OCI-LY7 (cell line): ENCODE results near the gene ZBTB9. TPM values are rescaled to one million over a fixed set of nuclear protein-coding genes. Genes with fewer than 3 reads are reported as not detected.

ENCODE experiments used
- BruUV-seq: library from RNA; stranded (reverse); fragments of 400-500 nt; replicated peaks from 2 replicates; lab custom pipeline; 2021; lab: Mats Ljungman, UMichigan
- CTCF ChIA-PET: fragments of 300-600 bp; sonication (Branson Sonifier 250); formaldehyde crosslinking; loops from one replicate; lab custom pipeline; 2022; ENCODE audit warnings: antibody characterized with exemption; ENCODE audit not compliant: unreplicated experiment; lab: Charles Lee
- POLR2A ChIA-PET: fragments of 300-600 bp; sonication (Branson Sonifier 250); formaldehyde crosslinking; loops from one replicate; lab custom pipeline; 2022; ENCODE audit warnings: antibody characterized with exemption; lab: Charles Lee
- DNase-seq: peaks from one replicate; pipeline ENCODE4 v3.0.0-alpha.2; 2015; ENCODE audit warnings: low spot score
- H2AFZ ChIP-seq: fragments of 200-600 bp; sonication (generic), shearing (Covaris generic); 2 replicates; pipeline ENCODE4 v1.6.1; 2014; ENCODE audit warnings: mild to moderate bottlenecking, antibody characterized with exemption, low read length, moderate library complexity
- H3K27ac ChIP-seq: fragments of 200-600 bp; sonication (generic); 2 replicates; pipeline ENCODE4 v1.5.1; 2014; ENCODE audit warnings: mixed run types, low read depth, mild to moderate bottlenecking, moderate library complexity, low read length, inconsistent platforms; ENCODE audit not compliant: poor library complexity, severe bottlenecking
- H3K36me3 ChIP-seq: fragments of 200-600 bp; sonication (generic); 2 replicates; pipeline ENCODE4 v1.6.1; 2014; ENCODE audit warnings: mild to moderate bottlenecking, antibody characterized with exemption, low read length, moderate library complexity, mixed read lengths; ENCODE audit not compliant: insufficient read depth
- H3K4me1 ChIP-seq: fragments of 200-600 bp; sonication (generic); 2 replicates; pipeline ENCODE4 v1.5.1; 2014; ENCODE audit warnings: mild to moderate bottlenecking, low read length; ENCODE audit not compliant: insufficient read depth, poor library complexity, severe bottlenecking
- H3K4me2 ChIP-seq: fragments of 200-600 bp; sonication (generic); 2 replicates; pipeline ENCODE4 v1.6.1; 2014; ENCODE audit warnings: mild to moderate bottlenecking, low read length
- H3K4me3 ChIP-seq: fragments of 200-600 bp; sonication (generic); 2 replicates; pipeline ENCODE4 v1.5.1; 2014; ENCODE audit warnings: mild to moderate bottlenecking, low read depth, low read length; ENCODE audit not compliant: poor library complexity, severe bottlenecking
- H3K79me2 ChIP-seq: fragments of 200-600 bp; sonication (generic); 2 replicates; pipeline ENCODE4 v1.6.1; 2016; ENCODE audit warnings: low read depth, mild to moderate bottlenecking, low read length, moderate library complexity, mixed read lengths; ENCODE audit not compliant: insufficient read depth
- H3K9me2 ChIP-seq: fragments of 200-600 bp; sonication (generic); 2 replicates; pipeline ENCODE4 v1.6.1; 2016; ENCODE audit warnings: mild to moderate bottlenecking, low read length, mixed read lengths; ENCODE audit not compliant: insufficient read depth
- H3K9me3 ChIP-seq: fragments of 200-600 bp; sonication (generic); 2 replicates; pipeline ENCODE4 v1.6.1; 2014; ENCODE audit warnings: mild to moderate bottlenecking, mixed run types, low read length, mixed read lengths
- H4K20me1 ChIP-seq: fragments of 200-600 bp; sonication (generic); 2 replicates; pipeline ENCODE4 v1.6.1; 2014; ENCODE audit warnings: mild to moderate bottlenecking, antibody characterized with exemption, low read length, moderate library complexity, mixed read lengths; ENCODE audit not compliant: insufficient read depth
- EZH2phosphoT487 ChIP-seq: fragments of 200-600 bp; sonication (generic); IDR thresholded peaks from 2 replicates; pipeline ENCODE4 v1.6.1; 2018; ENCODE audit warnings: low read depth, borderline replicate concordance, mild to moderate bottlenecking, mixed run types, antibody characterized with exemption, low read length, moderate library complexity, mixed read lengths
- intact Hi-C: fragments of 100-400 bp; cut with micrococcal nuclease; formaldehyde crosslinking; loops from one replicate; pipeline ENCODE4 v1.10.0; 2022; ENCODE audit not compliant: unreplicated experiment
- total RNA-seq, 2 experiments: library from RNA; depleted of rRNA in 1 of 2; stranded (reverse); fragments of >200 nt in 1 of 2; shearing (Covaris generic) in 1 of 2; gene quantifications; 2 replicates each; pipeline ENCODE4 v1.2.3, GENCODE V29; 2014 to 2022
- TF ChIP-seq, protein P1 (sequence below): fragments of 200-600 bp; sonication (generic); conservative IDR thresholded peaks from 2 replicates; pipeline ENCODE4 v1.5.1; 2014; ENCODE audit warnings: mild to moderate bottlenecking, antibody characterized with exemption, low read length, moderate library complexity, mixed read lengths

The ZBTB9 gene
- total RNA-seq, 2 experiments from 2014 or later: 6.8 to 7.7 TPM

DNA sequence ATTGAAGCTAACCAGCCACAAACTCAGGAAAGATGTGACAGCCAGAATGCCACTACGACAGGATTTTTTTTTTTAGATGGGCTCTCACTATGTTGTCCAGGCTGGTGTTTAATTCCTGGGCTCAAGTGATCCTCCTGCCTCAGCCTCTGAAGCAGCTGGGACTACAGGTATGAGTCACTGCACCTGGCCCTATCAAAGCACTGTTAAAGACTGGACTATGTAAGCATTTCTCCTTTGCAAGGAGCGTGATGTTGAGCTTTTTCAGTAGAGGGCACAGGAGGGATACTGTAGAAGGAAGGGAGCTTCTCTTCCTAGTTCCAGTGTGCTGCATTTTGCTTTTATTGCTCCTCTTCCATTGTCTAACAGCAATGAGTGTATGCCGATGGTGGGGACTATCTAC, 35.8 kb downstream of the ZBTB9 start:
- Histone ChIP-seq H3K36me3 (no peaks in the 10 kb centered on the region), H3K4me3 (no peak overlapping the region), H4K20me1 (no peaks in the 10 kb centered on the region), H3K79me2 (no peaks in the 10 kb centered on the region), H3K27ac (no peak overlapping the region), H3K9me3 (no peaks in the 10 kb centered on the region), H3K4me1 (no peaks in the 10 kb centered on the region), H3K4me2 (no peak overlapping the region), H3K9me2 (no peaks in the 10 kb centered on the region), H2AFZ (no peak overlapping the region)
- CTCF ChIA-PET: no interaction called here
- POLR2A ChIA-PET: interaction anchor here (0.5 kb wide), 1 partner anchor 793 kb away, joined by 5 read pairs; no protein-coding TSS in a partner anchor
- no peak for TF ChIP-seq EZH2phosphoT487
- TF ChIP-seq, protein P1, sequence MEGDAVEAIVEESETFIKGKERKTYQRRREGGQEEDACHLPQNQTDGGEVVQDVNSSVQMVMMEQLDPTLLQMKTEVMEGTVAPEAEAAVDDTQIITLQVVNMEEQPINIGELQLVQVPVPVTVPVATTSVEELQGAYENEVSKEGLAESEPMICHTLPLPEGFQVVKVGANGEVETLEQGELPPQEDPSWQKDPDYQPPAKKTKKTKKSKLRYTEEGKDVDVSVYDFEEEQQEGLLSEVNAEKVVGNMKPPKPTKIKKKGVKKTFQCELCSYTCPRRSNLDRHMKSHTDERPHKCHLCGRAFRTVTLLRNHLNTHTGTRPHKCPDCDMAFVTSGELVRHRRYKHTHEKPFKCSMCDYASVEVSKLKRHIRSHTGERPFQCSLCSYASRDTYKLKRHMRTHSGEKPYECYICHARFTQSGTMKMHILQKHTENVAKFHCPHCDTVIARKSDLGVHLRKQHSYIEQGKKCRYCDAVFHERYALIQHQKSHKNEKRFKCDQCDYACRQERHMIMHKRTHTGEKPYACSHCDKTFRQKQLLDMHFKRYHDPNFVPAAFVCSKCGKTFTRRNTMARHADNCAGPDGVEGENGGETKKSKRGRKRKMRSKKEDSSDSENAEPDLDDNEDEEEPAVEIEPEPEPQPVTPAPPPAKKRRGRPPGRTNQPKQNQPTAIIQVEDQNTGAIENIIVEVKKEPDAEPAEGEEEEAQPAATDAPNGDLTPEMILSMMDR: no peak
- no TSS peak for BruUV-seq
- intact Hi-C loops: no loop called here
- DNase-seq: peak; percentile 7

DNA sequence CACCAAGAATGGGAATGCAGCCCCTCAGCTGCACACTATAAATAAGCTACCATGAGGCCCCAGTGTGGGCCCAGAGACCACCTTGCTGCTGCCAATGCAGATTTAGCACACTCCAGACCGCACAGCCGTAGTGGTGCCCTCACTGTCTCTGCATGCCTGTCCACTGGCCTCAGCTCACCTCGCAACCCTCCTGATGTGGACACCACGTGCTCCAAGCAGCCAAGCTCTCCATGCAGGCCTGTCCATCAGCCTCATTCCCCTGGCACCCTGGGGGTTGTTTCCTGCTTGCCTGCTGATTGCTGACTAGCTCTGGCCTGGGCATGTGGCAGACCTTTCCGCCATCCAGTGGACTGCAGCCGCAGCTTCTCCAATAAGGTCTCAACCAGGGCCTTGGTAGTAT, 36.2 kb downstream of the ZBTB9 start:
- no peak for TF ChIP-seq EZH2phosphoT487
- TF ChIP-seq, protein P1: no peak
- H3K79me2 ChIP-seq: no peaks in the 10 kb centered on the region
- H3K27ac ChIP-seq: no peak overlapping the region

DNA sequence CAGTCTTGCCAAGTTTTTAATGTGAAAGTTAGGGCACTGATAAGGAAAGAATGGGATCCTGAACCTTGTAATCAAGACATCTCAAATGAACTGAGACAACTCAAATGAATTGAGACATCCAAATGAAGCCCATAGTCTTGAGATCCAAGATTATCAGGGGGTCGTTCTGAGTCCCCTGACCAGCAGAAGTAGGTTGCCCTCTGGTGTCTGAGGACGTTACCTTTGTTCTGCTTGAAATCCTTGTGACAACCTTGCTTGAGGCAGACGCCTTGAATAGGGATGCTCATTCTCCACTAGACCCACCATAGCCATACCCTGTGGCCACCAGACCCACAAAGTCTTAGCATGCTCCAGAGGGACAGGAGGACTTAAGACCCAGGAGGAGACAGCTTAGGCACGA, 37.7 kb downstream of the ZBTB9 start:
- no peaks in the 10 kb centered on the region for H4K20me1 ChIP-seq
- no peaks in the 10 kb centered on the region for H3K79me2 ChIP-seq
- no TSS peak for BruUV-seq
- no peak overlapping the region for H3K4me3 ChIP-seq
- H3K9me2 ChIP-seq: no peaks in the 10 kb centered on the region
- H2AFZ ChIP-seq: no peak overlapping the region
- H3K4me1 ChIP-seq: no peaks in the 10 kb centered on the region
- no peaks in the 10 kb centered on the region for H3K9me3 ChIP-seq
- H3K27ac ChIP-seq: no peak overlapping the region
- peak; percentile 56 for DNase-seq
- ChIA-PET CTCF (no interaction called here), POLR2A (no interaction called here)
- intact Hi-C loops: no loop called here
- no peak overlapping the region for H3K4me2 ChIP-seq
- TF ChIP-seq, protein P1: peak; percentile 73
- TF ChIP-seq EZH2phosphoT487: no peak
- H3K36me3 ChIP-seq: no peaks in the 10 kb centered on the region

More for the DNA sequence above, 36.2 kb downstream of the ZBTB9 start:
- POLR2A ChIA-PET: interaction anchor here (0.5 kb wide), 1 partner anchor 792 kb away, joined by 5 read pairs; no protein-coding TSS in a partner anchor
- no peaks in the 10 kb centered on the region for H3K9me3 ChIP-seq
- BruUV-seq: no TSS peak
- H3K4me2 ChIP-seq: no peak overlapping the region
- CTCF ChIA-PET: interaction anchor here (0.6 kb wide), 1 partner anchor 525 kb away, joined by 3 read pairs; no protein-coding TSS in a partner anchor
- H2AFZ ChIP-seq: no peak overlapping the region
- intact Hi-C loops: no loop called here
- H3K9me2 ChIP-seq: no peaks in the 10 kb centered on the region
- H4K20me1 ChIP-seq: no peaks in the 10 kb centered on the region
- no peak overlapping the region for H3K4me3 ChIP-seq
- no peaks in the 10 kb centered on the region for H3K4me1 ChIP-seq
- no peaks in the 10 kb centered on the region for H3K36me3 ChIP-seq
- DNase-seq: no peak
